HEK293T (cell line): ENCODE results near the gene PC.

Experiments used
- FOXA1 ChIP-seq: fragments of 450-650 bp; IDR thresholded peaks from 2 replicates; pipeline ENCODE4 v1.6.1; 2016; ENCODE audit warnings: mild to moderate bottlenecking
- FOXM1 ChIP-seq: fragments of 450-650 bp; IDR thresholded peaks from 2 replicates; pipeline ENCODE4 v1.6.1; 2017; ENCODE audit warnings: mild to moderate bottlenecking, borderline replicate concordance
- HDGF ChIP-seq: fragments of 450-650 bp; IDR thresholded peaks from 2 replicates; pipeline ENCODE4 v1.6.1; 2017; ENCODE audit warnings: antibody characterized with exemption, borderline replicate concordance
- NFRKB ChIP-seq: fragments of 450-650 bp; IDR thresholded peaks from 2 replicates; pipeline ENCODE4 v1.6.1; 2016; ENCODE audit warnings: mild to moderate bottlenecking, moderate library complexity

GRCh38 chr11:66859686-66860448, 98.3 kb downstream of the PC start:
- TF ChIP-seq HDGF = no peak
- no peak for TF ChIP-seq NFRKB
- no peak for TF ChIP-seq FOXM1
- TF ChIP-seq FOXA1 = no peak
